ENCODE results near the gene APCDD1L. TPM values are rescaled to one million over a fixed set of nuclear protein-coding genes. Genes with fewer than 3 reads are reported as not detected.

Gene APCDD1L
- total RNA-seq, result 0.54 TPM
- long read RNA-seq, partial matches to known transcripts, result 0 of 3 reads
- long read RNA-seq, other reads (novel, unspliced or antisense), result 2 of 3 reads

DNA sequence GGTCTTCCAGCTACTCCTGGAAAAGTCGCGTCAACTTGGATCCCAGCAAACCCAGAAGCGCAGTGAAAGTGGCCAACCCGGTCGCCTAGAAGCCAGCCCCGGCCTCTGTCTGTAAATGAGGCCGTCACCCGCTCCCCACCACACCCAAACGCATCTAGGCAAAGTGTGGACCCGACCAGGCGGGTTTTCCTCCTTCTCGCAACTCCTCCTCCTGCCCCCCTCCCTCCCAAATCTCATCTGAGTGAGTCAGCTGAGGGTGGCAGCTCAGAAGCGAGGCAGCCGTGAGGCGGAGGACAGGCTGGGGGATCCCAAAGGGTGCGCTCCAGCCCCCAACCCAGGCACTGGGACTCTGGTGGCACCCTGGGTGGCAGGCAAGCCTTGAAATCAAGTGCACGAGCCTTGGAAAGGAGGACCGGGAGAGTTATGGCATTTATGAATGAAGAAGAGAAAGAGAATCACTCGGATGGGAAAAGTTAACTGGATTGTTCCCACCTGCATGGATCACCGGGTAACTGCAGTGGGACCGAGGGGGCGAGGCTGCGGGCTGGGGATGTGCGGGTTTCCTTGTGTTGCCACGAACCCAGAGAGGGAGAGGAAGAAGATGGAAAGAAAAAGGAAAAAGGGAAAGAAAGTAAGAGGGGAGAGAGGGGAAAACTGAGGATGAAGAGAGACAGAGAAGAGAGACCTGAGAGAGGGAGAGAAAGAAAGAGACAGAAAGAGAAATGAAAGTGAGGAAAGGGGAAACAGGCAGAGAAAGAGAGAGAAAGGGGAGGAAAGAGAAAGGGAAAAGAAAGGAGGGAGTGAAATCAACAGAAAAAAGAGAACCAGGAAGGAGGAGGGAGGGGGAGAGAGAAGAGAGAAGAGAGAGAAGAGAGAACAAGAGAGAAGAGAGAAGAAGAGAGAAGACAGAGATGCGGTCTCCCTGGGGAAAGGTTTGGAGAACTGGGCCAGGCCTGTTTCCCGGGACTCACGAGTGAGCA, at the start of gene APCDD1L:
Gene APCDD1L (minus strand): TSS at position 167 of the 980 bp plus-strand sequence. CDS start 692 bp downstream, outside the sequence.
- peak; percentile 39 for ATAC-seq (ENCODE audit: poor library complexity)
- intact Hi-C loops (cut with DNase I), result no loop called here
- DNase-seq, result no peak

DNA sequence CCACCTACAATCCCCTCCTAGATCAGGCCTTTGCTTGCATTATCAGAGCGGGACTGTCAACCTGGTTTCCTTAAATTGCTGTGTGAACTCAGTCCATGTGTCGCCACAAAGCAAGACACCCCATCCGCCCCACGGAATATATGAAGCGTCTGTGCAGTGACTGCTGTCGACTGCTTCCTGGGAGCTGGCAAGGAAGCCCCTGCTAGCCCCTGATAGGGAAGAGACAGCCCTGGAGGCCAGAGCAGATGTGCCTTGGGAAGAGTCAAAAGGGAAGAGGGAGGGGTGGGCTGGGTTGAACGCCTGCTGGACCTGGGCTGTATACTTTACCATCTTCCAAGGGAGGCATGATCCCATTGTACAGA, 44.1 kb upstream of the APCDD1L start:
- intact Hi-C loops (cut with DNase I), result no loop called here
- DNase-seq (no peak), ATAC-seq (ENCODE audit: poor library complexity) (no peak)

DNA sequence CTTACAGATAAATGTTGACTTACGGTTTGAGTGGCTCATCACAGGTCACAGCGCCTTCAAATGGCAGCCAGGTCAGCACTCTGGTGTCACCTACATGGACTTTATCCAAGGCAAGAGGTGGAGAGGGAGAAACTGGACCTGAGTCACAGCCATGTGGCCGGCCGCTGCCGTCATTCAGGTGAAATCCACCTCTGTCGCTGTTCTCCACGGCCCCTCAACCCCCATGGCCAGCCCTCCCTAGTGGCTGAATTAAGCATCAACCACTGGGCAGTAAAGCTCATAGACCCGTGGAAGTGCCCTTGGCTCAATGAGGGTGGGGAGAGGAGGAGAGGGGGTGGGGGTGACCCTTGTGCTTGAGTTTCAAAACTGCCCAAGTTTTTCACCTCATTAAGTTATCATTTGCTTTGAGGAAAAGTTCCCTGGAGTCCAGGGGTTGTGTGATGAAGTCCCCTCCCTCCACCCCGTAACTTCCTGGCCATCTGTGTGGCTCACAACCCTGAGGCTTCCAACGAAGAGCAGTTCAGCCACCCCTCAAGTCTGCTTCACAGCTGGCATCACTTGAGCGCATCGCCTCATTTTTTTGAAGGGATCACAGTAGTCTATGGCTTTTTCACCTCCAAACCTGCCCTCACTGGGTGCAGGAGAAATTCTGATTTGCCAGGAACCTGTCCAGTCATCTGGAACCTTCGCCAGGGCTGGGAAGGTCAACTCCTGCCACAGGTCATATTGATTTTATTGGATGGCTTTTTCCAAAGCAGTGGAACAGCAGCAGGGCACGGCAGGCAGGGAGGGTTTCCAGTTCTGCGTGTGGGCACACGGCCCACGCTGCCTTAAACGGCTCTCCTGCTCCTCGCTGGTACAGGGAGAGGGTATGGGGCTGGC, 43.5 kb upstream of the APCDD1L start:
- ATAC-seq (ENCODE audit: poor library complexity) (no peak), DNase-seq (no peak)
- intact Hi-C loops (cut with DNase I), result no loop called here

DNA sequence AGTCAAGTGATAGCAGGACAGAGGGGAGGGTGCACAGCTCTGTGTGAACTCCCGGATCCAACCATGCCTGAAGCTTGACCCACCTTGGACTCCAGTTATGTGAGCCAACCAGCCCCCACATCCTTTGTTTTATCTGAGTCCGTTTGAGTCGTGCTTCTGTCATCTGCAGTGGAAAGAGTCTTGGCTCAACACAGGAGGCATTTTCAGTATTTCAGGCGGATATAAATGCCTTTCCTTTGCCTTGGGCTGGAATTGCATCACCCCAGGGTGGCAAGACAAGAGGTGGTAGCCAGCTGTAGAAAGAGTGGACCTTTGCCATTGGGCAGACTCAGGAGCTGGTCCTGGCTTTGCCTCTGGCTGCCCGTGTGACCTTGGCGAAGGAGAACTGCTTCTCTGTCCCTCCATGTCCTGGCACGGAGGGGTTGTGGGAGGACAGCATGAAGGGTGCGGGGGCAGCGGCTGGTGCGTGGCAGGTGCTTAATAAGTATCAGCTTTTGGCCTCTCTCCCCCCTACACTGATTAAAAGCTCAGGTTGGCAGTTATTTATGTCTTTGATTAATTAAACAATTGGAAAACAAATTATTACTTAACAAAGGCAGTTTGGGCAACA, 42.6 kb upstream of the APCDD1L start:
- intact Hi-C loops (cut with DNase I), result no loop called here
- ATAC-seq (ENCODE audit: poor library complexity), result no peak
- no peak for DNase-seq

GRCh38 chr20:58556961-58557360, 41.8 kb upstream of the APCDD1L start:
- intact Hi-C loops (cut with DNase I), result no loop called here
- DNase-seq (no peak), ATAC-seq (ENCODE audit: poor library complexity) (no peak)

DNA sequence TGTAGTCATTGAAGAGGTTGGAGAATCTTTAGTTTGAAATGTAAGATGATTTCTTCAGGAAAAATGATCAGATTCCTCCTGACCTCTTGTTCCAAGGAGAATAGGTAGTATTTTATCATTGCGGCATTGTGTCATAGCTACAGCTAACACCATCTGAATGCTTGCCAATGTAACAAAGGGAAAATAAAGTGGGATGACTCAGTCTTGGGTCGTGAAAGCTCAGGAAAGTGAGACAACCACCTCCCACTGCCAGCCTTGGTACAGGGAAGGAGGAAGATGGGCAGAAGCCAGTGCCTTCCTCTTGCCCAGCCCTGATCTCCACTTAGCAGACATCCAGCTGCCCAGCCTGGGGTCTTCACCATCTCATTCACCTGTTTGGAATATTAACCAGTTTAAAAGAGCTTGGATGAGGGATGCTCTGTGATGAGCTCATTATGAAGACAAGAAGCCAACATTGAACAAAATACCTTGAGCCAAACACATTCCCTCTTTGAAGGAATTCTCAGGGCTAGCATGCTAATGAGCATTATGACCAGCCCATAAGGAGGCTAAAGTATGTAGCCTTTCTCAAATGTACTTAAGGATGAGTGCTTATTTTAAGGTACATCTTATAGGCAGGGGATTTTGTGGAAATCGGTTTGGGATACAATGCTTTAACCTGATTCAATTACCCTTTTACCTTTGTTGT, 40.0 kb upstream of the APCDD1L start:
- intact Hi-C loops (cut with DNase I), result no loop called here
- ATAC-seq (ENCODE audit: poor library complexity) (no peak), DNase-seq (no peak)

- no peak for DNase-seq
- intact Hi-C loops (cut with DNase I), result no loop called here
- no peak for ATAC-seq (ENCODE audit: poor library complexity)
Measured at GRCh38 chr20:58554541-58554940, 39.3 kb upstream of the APCDD1L start.

DNA sequence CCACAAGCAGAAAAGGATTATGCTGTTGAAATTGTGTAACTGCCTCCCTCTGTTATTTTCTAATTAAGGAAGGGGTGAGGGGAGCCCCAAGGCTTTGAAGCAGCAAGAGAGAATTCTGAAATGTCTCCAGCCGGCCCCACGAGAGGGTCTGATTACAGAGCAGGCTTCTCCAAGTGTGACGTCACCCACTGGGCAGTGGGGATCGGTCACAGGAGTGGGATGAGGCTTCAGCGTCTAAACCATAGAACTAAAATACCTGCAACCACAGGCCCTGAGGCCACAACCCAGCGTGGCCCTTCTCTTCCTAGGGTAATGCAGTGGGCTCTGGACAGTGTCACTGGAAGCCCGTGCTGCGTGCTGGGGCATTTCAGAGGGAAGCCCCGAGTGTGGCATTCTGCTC, 38.6 kb upstream of the APCDD1L start:
- DNase-seq (peak; percentile 56), ATAC-seq (ENCODE audit: poor library complexity) (peak; percentile 66)
- intact Hi-C loops (cut with DNase I), result no loop called here

DNA sequence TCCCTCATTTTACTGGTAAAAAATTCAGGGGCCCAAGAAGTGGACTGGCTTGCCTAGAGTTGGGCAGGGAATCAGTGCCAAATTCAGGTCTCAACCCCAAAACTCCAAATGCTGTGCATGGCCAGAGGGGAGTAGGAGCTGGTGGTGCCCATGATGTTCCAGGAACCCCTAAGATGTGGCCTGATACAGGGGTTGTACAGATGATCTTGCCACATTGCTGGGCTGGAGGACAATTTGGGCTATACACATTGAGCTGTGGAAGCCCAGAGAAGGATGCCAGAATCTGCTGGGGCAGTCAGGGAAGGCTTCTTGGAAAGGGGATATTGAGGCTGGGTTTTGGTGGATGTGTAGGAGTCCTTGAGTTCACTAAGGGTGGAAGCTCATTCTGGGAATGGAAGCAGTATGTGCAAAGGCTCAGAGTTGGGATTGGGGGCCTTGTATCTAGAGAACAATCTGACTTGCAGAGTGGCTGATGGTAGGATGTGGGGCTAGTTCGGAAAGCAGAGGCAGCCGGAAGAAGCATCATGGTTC, 38.0 kb upstream of the APCDD1L start:
- no peak for ATAC-seq (ENCODE audit: poor library complexity)
- intact Hi-C loops (cut with DNase I), result no loop called here
- no peak for DNase-seq

DNA sequence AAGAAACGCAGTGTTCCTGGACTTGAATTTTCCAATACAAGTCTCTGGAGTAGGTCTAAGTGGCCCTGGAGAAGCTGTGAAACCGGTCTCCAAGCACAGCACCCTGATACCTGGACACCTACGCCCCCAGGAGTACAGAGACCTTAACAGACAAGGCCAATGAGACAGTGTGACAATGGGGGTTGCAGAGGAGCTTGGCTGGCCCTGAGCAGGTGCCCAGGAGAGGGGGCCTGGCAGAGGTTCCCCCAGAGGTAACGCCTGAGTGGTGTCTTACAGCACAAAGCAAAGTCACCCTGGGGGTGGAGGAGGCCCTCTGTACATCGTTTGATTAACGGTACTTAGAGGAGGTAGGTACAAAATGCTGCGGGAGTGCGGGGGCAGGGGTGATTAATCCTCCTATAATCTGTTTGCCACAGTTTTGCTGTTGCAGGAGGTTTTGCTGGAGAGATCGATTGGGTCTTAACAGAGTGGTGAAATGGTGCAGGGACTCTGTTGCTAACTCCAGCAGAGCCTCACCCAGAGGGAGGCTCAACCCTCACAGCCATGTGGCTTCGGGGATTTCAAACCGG, 37.3 kb upstream of the APCDD1L start:
- intact Hi-C loops (cut with DNase I), result no loop called here
- no peak for DNase-seq
- ATAC-seq (ENCODE audit: poor library complexity), result no peak

- DNase-seq (no peak), ATAC-seq (ENCODE audit: poor library complexity) (no peak)
- intact Hi-C loops (cut with DNase I), result no loop called here
Measured at GRCh38 chr20:58551631-58552030, 36.4 kb upstream of the APCDD1L start.

- ATAC-seq (ENCODE audit: poor library complexity) (no peak), DNase-seq (no peak)
- intact Hi-C loops (cut with DNase I), result no loop called here
Measured at GRCh38 chr20:58550275-58551059, 35.3 kb upstream of the APCDD1L start.

GRCh38 chr20:58549231-58550209, 34.3 kb upstream of the APCDD1L start:
- DNase-seq, result no peak
- intact Hi-C loops (cut with DNase I), result no loop called here
- no peak for ATAC-seq (ENCODE audit: poor library complexity)

GRCh38 chr20:58547623-58548475, 32.6 kb upstream of the APCDD1L start:
- intact Hi-C loops (cut with DNase I), result no loop called here
- DNase-seq, result no peak
- ATAC-seq (ENCODE audit: poor library complexity), result no peak

Data from Right ventricle myocardium superior (tissue), 1 donor.